Measurements from ENCODE around the gene HENMT1.

The HENMT1 gene

DNA sequence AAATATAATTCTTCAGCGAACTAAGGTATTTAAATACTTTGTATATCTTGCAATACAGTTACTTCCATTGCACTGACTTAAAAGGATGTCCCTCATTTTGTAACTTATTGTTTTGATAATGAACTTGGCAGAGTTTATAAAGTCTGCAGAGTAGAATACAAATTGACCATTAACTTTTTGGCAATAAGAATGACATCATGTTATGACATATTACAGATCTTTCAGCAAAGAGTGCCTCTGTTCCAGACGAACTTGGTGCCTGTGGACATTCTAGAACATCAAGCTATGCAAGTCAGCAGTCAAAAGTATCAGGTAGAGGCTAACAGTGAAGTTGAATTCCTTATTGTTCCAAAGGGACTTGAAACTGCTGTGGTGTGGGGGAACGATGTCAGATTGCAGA lies 32.9 kb downstream of the HENMT1 start:
- no peak for DNase-seq (ENCODE audit: low spot score)

DNA sequence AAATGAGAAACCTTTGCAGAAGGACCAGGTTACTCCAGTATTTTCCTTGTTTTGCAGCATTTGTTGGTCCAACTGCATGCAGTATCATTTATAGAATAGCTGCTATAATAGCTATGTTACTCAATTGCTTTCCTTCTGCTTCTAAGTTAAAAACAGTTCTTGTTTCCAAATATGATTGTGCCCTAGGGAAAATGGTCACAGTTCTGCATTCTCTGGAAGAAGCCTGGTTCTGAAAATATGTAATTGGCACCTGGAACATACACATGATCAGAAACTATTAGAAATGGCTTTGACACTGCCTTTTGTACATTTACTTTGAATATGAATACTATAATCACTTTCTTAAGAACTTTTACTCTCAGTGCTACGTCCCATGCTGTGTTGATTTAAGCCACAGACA lies 33.6 kb downstream of the HENMT1 start:
- DNase-seq (ENCODE audit: low spot score) = no peak

DNA sequence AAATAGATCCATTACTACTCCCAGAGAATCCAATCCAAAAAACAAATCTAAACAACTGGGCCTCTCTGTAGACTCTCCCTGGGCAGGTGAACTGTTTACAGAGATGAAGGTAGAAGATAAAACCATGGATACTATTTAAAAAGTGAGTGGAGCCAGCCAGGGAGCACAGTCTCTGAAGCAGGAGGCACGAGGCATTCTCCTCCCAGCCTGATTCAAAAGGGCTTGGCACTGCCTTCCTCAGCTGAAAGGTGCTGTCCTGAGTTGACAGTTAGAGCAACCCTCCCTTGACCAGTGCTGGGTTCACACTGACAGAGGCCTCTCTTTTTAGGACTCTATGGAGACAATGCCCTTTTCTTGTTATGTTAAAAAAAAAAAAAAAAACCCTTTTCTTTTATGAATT lies 36.8 kb downstream of the HENMT1 start:
- DNase-seq (ENCODE audit: low spot score) = no peak

GRCh38 chr1:108617724-108618056 lies 43.2 kb downstream of the HENMT1 start:
- DNase-seq (ENCODE audit: low spot score) = no peak

DNA sequence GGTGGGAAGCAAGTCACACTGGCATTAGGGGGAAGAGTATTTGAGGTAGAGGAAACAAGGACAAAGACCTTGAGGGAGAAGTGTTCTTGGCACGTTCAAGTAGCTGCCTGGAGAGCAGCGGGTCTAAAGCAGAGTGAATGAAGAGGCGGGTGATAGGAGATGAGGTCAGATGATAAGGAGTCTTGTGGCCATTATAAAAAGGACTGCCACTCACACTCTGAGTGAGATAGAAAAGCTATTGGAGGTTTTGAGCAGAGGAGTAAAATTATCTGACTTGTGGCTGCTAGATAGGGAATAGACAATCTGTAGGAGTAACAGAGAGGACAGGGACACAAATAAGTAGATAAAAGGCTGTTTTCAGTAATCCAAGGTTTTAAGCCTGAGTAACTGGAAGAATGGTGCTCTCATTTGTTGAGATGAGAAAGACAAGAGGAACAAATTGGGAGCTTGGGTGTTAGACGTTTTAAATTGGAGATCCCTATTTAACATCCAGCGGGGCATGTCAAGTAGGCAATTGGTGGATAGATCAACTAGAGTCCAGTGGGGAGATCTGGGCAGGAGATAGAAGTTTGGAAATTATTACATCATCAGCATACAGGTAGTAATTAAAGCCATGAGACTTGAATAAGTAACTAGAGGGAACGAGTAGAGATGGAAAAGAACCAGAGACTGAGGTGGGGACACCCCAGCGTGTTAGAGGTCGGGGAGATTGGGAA lies 43.7 kb downstream of the HENMT1 start:
- no peak for DNase-seq (ENCODE audit: low spot score)

DNA sequence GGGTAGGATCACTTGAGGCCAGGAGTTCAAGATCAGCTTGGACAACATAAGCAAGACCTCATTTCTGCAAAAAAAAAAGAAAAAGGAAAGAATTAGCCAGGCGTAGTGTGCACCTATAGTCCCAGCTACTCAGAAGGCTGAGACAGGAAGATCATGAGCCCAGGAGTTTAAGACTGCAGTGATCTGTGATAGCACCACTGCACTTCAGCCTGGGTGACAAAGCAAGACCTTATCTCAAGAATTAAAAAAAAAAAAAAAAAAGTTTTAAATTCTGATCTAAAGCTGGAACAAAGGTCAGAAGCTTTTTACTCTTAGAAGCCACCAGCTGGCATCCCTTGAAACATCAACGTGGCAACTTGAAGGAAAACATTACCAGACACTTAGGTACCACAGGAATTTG lies 45.3 kb downstream of the HENMT1 start:
- no peak for DNase-seq (ENCODE audit: low spot score)

- no peak for DNase-seq (ENCODE audit: low spot score)
Measured at GRCh38 chr1:108612496-108612895, 48.4 kb downstream of the HENMT1 start.

GRCh38 chr1:108611984-108612383 lies 48.9 kb downstream of the HENMT1 start:
- no peak for DNase-seq (ENCODE audit: low spot score)

DNA sequence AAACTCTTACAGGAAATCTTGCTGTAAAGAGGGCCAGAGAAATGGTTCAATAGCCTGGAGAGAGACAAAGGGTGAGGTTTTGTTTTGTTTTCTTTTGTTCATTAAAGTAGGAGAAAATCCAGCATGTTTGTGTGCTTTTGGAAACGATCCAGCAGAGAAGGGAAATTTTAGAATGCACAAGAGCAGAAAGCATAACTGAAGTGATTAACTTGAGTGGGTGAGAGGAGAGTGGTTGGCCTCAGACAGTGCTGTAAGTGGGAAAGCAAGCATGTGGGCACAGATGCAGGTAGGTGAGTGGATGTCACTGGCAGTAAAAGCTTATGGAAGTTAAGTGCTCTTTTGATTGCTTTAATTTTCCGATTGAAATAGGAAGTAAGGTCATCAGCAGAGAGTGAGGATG lies 50.8 kb downstream of the HENMT1 start:
- no peak for DNase-seq (ENCODE audit: low spot score)

GRCh38 chr1:108609483-108610049 lies 51.3 kb downstream of the HENMT1 start:
- no peak for DNase-seq (ENCODE audit: low spot score)

DNA sequence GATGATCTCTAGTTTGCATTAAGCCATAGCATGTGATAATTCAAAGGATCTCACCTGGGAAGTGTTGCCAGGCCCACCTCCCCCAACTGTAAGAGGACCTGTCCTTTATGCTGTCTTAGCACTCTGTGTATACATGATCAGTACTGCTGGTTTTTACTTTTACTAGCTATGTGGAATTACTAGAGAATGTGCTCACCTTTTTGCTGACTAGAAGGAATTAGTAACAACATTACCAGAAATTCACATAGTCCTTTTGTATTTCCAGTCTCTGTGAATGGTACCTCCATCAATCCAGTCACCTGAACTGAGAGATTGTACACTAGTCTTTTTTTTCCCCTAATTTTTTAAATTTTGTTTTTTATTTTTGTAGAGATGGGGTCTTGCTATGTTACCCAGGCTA lies 54.4 kb downstream of the HENMT1 start:
- no peak for DNase-seq (ENCODE audit: low spot score)

DNA sequence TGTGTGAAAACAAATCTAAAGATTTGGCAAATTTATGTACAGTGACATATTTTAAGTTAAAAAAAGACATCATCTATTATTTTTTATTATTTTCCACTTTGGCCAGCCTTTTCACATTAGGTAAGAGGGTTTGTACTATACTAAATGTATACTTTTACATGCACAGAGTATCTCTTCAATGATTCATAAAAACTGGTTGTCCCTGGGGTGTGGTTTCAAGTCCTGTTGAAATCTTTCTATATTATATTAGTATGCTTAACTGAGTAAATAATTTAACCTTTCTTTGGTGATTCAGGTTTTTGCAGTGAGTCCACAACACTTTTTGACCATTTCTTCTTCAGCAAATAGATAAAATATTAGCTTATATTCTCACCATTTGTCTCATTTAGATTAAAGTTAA lies 55.3 kb downstream of the HENMT1 start:
- DNase-seq (ENCODE audit: low spot score) = no peak

- no peak for DNase-seq (ENCODE audit: low spot score)
Measured at GRCh38 chr1:108601708-108602410, 59.0 kb downstream of the HENMT1 start.

DNA sequence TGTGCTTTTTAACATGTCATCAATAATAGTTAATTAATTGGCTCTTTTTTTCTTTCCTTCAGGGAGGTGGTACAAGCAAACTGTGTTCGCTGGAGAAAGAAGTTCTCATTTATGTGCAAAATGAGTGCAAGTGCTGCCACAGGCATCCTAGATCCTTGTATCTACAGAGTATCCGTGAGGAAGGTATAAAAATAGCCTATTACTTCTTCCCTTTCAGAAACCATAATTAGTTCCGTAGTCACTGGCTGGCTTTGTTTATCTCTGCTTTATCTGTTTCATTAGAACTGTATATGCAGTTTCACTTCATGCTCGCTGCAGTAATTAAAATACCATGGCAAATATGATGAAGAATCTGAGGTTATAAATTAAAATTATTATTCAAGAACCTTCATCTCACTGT lies 60.4 kb downstream of the HENMT1 start:
- DNase-seq (ENCODE audit: low spot score) = no peak

DNA sequence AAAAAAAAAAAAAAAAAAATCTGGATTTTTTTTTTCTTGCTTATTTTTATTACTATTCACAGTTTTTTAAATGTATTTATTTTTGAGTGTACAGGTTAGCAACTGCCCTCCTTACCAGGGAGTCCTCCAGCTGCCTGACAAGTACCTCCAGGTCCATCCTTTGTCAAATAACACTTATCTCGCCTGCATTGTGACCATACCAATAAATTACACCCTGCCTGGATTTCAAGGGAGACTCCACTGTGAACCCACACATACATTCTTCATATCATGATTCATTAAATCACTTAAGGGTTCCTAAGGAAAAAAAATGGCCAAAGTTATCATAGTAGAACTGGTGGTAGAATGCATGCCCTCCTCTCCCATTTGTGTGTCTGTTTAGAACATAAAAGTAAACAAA lies 62.6 kb downstream of the HENMT1 start:
- no peak for DNase-seq (ENCODE audit: low spot score)

All from HuH-7.5 (cell line).